Measurements from ENCODE around the gene EDIL3.

EDIL3 gene

GRCh38 chr5:84148651-84149050 is 236.0 kb downstream of the EDIL3 start:
- no peak for DNase-seq

GRCh38 chr5:84137541-84137940 is 247.1 kb downstream of the EDIL3 start:
- no peak for DNase-seq

DNA sequence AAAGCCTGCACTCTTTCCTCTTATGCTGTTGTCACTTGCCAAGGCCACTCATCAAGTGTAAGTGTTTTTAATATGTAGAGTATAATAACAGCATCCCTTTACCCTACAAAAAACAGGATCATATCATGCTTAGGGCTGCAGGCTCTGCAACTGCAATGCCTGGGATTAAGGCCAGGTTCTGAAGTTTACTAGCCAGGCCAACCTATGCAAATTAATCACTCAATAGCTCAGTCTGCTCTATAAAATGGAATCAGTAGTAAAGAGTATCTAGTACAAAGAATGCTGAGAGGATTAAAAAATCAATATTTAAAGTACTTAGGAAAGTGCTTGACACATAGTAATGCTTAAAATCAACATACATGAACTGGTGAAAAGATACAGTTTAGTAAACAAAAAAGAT is 253.3 kb downstream of the EDIL3 start:
- no peak for DNase-seq

- DNase-seq, result no peak
Observed at GRCh38 chr5:84130006-84130580, 254.6 kb downstream of the EDIL3 start.

GRCh38 chr5:84125216-84125615 is 259.5 kb downstream of the EDIL3 start:
- DNase-seq, result no peak

DNA sequence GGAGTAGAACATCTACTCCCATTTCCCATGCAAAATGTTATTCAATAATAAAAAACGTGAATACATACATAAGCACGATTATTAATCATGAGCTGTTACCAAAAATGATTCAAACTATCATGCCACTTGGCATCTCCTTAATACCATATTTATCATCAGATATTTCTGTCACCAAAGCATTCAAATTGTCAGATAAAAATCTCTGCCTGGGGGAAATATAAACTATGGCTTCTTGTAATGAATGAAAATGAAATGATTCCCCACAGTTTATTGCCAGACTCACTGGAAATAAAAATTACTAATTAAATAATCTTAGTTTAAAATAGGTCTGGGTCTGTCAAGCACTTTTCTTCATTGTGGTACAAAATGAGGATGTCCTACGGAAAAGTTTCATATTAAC is 265.4 kb downstream of the EDIL3 start:
- no peak for DNase-seq

DNA sequence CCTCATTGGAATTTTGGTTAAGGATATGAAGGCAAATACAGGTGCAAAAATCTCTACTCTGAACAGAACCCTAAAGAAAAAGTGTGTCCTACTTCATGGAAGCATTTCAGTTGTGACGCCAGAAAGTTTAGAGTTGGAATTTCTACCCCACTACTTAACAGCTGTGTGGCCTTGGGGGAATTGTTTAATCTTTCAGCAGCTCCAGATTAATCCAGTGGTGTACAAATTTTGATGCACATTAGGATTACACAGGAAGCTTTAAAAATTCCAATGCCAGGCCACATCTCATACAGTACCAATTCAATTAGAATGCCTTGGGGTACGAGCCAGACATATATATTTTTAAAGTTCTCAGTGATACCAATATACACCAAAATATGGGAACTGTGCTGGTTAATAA is 266.1 kb downstream of the EDIL3 start:
- no peak for DNase-seq

GRCh38 chr5:84115727-84116126 is 269.0 kb downstream of the EDIL3 start:
- no peak for DNase-seq

DNA sequence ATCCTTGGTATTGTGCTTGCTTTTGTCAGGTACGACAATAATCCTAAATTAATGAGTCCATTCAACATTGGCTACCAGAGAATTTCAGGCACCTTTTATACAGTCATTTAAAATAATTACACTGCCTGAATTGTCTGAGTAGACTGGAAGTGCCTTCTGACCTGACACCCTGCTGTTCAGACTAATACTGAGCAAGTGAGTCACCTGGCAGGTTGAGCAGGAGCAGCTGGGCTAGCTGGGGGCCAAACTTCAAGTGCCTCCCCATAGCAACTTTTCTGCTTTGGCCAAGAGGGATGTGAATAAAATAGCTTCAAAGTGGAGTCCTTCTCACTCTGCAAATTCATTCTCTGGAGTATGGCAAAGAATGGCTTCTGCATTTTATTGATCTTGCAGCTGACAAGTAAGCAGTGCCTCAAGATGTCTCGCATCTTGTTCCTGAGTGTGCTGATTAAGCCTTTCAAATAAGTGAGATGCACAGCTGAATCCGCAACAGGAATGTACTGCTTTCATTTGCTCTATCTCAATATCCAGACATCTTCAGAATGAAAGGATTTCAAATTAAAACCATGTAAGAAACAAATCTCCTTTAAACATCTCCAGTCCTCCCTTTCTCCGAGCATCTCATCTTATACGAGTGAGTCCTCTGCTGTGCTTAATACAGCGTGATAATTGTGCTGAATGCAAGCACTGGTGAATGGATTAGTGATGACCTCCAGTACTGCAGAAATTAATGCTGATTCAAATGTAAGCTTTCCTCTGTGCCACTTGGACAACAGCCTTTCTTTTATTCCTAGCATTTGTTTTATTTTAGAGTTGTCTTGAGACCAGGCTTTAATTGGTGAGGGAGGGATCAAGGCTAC is 271.2 kb downstream of the EDIL3 start:
- no peak for DNase-seq

DNA sequence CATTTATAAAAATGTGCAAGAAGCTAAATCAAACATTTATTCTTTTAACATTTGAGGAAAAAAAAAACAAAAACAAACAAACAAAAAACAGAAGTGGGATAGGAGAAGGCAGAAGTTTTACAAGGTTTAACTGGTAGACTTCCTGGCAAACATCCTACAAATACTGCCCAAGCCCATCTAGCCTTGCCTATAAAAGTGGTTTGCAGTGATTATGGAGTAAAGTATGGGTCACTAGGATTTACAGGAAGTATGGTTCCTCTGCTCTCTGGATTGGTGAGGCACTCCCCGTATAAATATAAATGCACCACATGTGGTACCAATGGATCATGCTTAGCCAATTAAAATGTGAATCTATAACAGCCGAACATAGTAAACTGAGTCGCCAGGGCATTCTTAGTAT is 291.9 kb downstream of the EDIL3 start:
- no peak for DNase-seq

GRCh38 chr5:84091127-84091799 is 293.4 kb downstream of the EDIL3 start:
- DNase-seq, result no peak

- no peak for DNase-seq
Observed at GRCh38 chr5:84088996-84089395, 295.7 kb downstream of the EDIL3 start.

DNA sequence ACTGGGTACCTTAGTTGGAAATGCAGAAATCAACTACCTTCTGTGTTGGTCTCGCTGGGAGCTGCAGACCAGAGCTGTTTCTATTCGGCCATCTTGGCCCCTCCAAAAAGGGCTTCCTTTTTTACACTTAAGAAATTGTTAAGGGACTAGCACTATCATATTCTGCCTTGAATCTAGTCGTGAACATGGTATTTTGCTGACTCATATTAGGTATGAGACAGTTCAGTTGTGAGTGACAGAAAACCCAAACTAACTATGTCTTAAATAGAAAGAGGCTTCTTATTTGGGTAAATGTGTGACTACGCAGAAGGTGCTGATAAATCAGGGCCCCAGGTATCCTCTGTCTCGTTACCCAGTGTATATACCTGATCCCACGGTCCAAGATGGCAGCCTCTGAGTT is 298.2 kb downstream of the EDIL3 start:
- no peak for DNase-seq

- no peak for DNase-seq
Observed at GRCh38 chr5:84085387-84086041, 299.2 kb downstream of the EDIL3 start.

GRCh38 chr5:84080908-84081307 is 303.8 kb downstream of the EDIL3 start:
- DNase-seq, result no peak

DNA sequence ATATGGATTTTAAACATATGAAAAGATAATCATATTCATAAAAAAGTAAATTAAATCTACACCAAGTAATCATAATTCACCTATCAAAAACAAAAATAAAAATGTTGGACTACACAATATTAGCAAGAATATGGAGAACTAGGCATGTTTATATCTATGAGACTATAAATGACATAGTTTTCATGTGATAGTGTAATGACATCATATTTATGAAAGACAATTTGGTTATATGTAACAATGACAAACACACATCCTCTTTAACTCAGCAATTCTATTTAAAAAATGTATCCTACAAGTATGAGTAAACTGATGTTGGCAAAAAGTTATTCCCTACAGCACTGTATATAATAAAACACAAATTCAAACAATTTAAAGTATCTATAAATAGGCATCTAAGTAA is 312.3 kb downstream of the EDIL3 start:
- no peak for DNase-seq

DNA sequence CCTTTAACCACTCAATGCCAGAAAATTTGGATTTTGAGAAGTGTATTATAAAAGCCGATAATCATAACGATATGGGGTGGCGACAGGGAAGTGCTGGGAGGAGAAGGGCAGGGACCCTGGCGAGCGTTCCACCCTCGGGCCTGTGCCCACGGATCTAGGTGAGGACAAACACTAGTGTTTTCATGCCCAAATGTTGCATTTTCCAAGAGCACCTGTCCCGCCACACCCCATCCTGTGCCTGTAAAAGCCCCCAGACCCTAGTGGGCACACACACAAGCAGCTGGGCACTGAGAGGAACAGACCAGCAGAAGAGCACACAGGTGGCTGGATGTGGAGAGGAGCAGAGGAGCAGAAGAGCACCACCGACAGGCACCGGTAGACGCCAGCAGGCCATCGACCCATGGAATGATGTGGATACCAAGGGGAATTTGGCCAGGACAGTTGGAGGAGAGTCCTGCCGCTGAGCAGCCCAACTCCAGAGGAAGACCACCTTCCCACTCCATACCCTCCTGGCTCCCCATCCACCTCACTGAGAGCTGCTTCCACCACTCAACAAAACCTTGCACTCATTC is 315.0 kb downstream of the EDIL3 start:
- DNase-seq, result no peak

- DNase-seq, result no peak
Observed at GRCh38 chr5:84063041-84063440, 321.6 kb downstream of the EDIL3 start.

DNA sequence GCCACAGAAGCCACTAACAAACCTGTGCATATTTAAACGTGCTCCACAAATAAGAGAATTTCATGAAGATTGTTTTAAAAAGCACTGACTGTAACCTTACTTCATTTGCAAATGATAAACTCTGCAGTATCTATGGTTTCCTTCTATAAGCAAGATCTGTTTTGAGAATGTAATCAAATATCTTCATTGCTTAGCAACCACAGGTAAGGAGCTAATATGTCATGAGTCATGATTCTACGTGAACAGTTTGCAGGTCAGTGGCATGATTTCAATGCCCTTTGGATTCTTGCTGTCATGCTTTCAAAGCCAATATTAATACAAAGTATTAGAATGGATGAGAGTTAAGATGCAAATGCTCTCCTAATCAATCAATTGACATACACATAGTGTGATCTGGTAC is 325.0 kb downstream of the EDIL3 start:
- DNase-seq, result no peak

GRCh38 chr5:84058561-84058960 is 326.1 kb downstream of the EDIL3 start:
- DNase-seq, result no peak

- DNase-seq, result no peak
Observed at GRCh38 chr5:84057211-84057610, 327.5 kb downstream of the EDIL3 start.

DNA sequence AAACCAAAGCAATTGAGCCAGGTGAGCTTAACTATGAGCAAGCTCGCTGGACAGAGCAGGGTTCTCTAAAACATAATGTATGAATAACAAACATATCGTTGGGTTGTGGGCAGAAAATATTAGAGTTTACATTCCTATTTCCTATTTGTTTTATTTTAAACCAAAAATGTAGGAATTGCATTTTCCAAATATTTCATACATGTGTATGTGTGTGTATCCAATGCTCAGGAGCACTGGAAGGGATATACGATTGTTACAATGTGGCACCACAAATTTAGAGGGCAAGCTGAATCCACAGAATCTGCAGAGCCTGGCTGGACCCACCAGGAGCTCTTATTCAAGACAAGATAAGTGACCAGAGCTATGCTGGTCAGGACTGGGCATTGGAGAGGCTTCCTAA is 338.7 kb downstream of the EDIL3 start:
- no peak for DNase-seq

- DNase-seq, result no peak
Observed at GRCh38 chr5:84036842-84037241, 347.8 kb downstream of the EDIL3 start.

Measured in cortex of kidney (tissue), 1 donor.